HG02642 (cell line): ENCODE measurements around the gene ETF1.

Experiments used
- ATAC-seq: cut with Tn5 transposase; IDR thresholded peaks from one replicate; pipeline ENCODE4 v1.9.1; 2021; ENCODE audit warnings: mild to moderate bottlenecking; ENCODE audit not compliant: unreplicated experiment, poor library complexity

ETF1 gene

DNA sequence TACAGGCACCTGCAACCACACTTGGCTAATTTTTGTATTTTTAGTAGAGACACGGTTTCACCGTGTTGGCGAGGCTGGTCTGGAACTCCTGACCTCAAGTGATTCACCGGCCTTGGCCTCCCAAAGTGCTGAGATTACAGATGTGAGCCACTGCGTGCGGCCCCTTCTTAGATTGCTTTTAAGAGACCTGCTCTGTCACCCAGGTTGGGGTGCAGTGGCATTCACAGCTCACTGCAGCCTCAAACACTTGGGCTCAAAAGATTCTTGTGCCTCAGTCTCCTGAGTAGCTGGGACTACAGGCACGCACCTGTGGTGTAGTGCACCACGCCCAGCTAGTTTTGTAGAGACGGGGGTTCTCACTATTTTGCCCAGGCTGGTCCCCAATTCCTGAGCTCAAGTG is 21.2 kb upstream of the ETF1 start:
- ATAC-seq, result no peak

DNA sequence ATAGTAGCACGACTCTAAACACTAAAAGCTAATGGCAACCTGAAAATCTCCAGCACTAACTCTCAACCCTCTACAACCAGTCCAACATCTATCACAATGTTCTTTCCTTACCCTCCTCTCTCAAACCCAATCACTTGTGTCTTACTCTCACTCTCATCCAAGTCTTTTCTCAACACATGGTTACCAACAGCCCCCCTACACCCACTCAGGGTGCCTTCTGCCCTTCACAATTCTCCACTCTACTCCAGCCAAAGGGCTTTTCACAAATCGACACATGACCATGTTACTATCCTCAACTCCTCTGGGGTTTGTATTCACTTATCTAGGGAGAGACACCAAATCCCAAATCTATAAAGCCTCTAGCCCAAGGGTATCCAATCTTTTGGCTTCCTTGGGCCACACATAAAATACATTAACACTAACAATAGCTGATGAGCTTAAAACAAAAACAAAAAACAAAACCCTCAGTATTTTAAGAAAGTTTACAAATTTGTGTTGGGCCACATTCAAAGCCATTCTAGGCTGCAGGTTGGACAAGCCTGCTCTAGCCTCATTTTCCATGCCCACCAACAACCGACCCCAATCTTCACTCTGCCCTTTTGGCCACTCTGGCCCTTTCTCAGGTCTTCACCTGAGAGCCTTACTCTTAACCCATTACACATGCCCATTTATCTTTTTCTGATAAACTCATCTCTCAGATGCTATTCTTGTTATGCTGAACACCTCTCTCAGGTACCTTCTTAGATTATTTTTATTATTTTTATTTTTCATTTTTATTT is 20.5 kb upstream of the ETF1 start:
- ATAC-seq, result no peak

DNA sequence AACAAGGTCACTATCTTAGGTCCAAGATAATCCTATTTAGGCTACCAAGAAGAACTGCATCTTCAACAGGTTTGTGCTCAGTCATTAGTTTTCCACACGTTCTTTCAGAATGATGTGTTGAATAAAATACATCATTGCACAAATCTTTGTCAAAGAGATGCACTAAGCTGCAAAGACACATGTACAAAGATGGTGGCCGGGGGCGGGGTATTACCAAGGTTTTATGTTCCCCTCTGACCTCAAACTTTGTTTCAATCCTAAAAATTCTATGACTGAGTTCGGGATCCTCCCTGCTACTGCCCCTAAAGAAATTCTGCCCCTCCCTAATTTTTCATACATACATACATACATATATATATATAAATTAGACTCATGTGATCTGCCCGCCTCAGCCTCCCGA is 17.9 kb upstream of the ETF1 start:
- ATAC-seq, result no peak

DNA sequence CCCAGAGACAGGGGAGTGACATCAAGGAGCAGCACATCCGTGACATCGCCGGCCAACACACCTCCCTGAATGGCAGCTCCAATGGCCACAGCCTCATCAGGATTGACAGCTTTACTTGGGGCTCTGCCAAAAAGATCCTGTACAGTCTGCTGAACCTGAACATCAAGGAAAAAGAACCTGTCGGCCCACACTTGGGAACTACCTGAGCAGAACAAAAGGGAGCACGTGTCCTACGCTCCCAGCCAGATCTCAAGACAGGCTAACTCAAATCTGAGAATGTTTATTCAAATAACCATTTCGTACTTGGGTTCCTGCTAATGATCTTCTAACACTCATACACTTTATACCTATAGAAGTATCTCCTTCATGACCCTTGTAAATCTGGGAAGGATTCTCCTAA is 16.9 kb upstream of the ETF1 start:
- ATAC-seq, result no peak

DNA sequence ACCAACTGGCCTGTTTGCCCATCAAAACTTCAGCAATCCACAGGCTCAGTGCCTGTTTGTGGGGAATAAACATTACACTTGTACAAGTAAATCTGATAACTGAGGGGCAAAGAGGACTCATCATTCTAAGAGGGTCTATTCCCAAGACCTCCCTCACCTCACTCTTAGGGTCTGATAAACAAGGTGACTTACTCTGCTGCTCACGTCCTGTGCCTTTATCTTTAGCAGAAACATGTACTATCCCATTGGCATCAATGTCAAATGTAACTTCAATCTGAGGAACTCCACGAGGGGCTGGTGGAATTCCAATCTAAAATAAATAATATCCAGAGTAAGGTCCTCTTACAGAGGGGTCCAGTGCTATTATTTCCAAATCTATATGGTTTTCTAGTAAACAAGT is 14.6 kb upstream of the ETF1 start:
- ATAC-seq, result no peak

DNA sequence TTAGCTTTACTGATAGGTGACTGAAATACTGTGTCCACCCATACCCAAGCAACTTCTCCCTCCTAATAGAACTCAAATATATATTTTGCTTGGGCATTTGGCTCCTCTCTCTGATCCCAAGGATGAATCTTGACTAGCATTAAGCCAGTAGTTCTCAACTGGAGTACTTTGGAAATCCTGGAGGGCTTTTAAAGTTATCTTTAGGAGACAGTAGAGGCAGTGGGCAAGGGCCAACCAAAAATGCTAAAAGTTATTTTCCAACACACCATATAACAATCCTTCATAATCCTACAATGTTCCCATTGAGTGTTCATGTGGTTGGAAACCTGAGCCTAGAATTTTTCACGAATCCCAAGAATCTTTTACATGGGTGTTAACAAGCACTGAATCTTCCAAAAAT is 11.1 kb upstream of the ETF1 start:
- no peak for ATAC-seq

DNA sequence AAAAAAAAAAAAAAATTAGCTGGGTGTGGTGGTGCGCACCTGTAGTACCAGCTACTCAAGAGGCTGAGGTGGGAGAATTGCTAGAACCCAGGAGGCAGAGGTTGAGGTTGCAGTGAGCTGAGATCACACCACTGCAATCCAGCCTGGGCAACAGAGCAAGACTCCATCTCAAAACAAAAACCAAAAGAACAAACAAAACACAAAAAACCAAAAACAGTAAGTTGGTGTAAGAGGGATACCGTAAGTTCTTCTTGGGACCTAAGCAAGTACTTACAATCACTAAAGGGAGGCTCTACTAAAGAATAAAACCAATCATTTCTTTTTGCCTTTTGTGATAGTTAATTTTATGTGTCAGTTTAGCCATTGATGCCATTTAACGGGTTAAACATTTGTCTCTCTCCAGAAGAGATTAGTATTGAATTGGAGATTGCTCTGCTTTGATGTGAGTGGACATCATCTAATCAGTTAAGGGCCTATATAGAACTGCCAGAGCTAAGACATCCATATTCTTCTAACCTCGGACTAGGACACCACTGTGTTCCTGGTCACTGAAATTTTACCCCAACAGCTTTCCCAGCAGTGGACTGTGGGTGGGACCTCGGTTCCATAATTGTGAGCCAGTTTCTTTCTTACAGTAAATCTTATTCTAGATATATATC is 10.5 kb upstream of the ETF1 start:
- no peak for ATAC-seq

DNA sequence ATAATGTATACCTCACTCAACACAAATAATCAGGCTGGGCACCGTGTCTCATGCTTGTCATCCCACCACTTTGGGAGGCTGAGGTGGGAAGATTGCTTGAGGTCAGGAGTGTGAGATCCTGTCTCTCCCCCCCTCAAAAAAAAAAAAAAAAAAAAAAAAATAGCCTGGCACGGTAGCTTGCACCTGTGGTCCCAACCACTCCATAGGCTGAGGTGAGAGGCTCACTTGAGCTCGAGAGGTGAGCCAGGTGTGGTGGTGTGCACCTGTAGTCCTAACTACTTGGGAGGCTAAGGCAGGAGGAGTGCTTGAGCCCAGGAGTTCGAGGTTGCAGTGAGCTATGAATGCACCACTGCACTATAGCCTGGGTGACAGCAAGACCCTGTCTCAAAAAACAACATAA is 9.6 kb upstream of the ETF1 start:
- ATAC-seq, result no peak

DNA sequence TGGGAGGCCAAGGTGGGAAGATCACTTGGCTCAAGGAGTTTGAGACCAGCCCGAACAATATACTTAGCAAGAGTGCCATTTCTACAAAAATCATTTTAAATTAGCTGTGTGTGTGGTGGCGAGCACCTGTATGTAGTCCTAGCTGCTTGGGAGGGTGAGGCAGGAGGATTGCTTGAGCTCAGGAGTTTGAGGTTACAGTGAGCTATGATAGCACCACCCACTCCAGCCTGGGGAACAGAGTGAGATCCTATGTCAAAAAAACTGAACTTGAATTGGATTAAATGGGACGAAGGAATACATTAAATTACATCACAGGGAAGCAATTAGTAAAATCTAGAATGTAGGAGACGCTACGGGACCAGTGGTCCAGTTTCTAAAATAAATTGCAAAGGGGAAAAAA is 6.4 kb upstream of the ETF1 start:
- ATAC-seq, result no peak

DNA sequence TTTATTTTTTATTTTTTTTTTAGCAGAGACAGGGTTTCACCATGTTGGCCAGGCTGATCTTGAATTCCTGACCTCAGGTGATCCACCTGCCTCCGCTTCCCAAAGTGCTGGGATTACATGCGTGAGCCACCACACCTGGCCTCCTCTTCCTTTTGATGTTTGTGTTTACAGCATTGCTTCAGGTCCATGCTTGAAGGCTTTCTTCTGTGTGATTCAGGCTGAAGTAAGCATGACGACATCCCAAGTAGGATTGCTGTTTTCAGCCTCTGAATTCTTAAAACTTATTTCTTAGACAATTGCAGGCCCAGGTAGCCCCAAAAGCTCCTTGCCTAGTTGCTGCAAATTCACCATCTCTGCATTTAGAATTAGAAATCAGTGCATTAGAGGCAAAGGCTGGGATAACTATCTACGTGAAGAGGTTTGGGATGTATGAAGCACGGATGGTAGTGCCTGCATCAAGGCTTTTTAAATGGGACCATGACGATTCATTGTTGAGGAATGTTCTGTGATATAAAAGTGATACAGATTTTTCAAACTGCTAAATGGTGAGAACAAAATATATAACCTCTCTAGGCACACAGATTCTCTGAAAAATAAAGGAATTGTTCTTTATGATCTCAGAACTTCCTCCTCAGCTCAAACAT is 3.0 kb upstream of the ETF1 start:
- no peak for ATAC-seq

DNA sequence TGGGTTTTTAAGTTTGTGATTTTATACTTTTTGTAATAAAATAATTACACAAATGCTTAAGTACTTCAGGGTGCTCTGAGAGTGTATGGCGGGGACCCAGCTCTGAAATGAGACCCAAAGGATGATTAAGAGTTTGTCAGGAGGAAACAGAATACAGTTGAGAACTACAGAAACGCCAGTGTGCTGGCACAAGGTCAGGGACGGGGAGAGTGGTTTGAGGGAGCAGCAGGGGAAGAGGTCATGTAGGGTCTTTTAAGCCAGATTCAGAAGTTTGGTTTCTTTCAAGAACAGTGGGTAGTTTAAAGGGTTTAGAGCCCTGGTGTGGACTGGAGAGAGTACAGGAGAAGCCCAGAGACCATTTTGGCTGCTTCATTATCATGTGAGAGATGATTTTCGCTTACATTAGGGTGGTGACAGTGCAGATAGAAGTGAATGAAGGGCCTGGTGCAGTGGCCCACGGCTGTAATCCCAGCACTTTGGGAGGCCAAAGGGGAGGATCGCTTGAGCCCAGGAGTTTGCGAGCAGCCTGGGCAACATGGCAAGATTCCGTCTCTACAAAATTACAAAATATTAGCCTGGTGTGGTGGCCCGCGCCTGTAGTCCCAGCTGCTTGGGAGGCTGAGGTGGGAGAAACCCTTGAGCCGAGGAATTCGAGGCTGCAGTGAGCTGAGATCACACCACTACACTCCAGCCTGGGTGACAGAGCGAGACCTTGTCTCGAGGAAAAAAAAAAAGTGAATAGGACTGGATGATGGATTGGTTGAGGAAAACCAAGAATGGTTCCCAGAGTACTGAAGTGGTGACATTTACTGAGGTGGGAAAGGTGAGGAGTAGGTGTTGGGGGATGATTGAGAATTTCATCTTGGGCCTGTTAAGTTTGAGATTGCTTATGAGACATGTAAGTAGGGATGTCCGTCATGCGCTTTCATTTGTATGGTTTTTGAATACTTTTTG is 1.4 kb upstream of the ETF1 start:
- ATAC-seq, result no peak

DNA sequence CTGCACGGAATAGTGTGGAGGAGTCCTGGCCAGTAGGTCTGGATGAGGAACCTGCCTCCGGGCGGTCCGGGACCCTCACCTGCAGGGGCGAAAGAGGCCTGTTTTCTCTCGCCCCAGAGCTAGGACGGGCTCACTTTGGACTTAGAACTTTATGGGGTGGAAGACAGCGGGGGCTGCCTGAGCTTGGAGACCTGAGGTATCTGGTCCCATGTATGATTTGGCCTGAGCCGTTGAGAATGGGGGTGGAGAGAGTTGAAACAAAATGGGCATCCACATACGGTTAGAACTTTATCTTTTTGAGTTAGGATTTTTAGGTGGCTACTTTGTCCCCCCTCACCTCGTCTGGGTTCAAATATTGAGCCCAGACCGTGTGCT is 681 bp upstream of the ETF1 start:
- ATAC-seq, result peak; percentile 42

DNA sequence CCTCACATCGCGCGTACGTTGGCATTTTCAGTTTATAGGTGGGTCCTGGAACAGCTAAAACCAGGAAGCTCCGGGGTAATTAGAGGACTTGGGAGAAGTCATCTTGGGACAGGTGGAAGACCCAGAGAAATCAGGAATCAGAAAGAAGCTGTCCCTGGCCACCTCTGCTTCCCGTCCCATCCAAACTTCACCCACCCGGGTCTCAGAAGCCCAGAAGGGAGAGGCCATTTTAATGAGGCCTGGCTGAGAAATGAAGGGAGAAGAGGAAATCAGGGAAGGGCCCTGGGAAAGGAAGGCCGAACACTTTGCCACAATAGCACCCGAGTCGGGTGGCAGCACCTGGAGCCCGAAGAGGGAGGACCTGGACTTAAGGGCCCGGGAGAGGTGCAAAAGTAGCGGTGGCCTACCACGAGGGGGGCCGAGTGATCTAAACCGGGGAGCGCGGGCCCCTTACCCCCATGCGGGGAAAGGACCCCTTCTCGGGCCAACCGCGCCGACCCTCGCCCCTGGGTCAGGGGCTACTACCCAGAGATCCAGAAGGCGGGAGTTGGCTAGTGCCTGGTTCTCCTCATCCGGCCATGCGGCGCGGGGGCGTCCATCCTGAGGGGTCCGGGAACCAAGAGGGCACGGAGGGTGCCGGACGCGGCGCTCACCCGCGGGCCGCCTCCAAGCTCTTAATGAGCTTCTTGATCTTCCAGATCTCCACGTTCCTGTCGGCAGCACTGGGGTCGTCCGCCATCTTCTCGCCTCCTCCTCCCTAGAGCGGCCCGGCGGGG is 668 bp downstream of the ETF1 start:
- ATAC-seq, result peak; percentile 0

DNA sequence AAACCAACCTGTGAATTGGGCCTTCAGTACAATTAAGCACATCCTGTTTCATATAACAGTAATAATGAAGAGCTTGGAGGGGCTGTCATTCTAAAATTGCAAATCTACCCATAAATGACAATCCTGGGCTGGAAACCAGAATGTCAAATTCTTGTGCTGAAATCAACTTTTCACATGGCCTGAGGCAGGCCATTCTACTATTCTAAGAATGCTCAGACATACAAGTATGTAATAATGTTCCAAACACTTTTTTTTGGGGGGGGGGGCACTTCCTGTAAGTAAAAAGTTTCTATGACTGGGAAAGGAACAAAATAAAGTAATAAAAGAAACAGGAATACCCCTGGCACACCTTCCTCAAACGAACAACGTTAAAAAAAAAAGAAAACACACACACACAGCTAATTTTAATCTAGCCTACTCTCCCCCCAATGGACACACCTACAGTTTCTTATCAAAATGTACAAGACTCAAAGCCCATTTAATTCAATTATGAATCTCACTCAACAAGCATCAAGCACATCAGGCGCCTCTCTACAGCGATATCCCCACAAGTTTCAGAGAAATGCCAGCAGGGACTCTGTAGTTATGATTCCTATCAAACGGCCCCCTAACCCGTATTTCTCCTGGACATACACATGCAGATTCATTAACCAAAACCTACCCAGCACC is 1.4 kb downstream of the ETF1 start:
- no peak for ATAC-seq

DNA sequence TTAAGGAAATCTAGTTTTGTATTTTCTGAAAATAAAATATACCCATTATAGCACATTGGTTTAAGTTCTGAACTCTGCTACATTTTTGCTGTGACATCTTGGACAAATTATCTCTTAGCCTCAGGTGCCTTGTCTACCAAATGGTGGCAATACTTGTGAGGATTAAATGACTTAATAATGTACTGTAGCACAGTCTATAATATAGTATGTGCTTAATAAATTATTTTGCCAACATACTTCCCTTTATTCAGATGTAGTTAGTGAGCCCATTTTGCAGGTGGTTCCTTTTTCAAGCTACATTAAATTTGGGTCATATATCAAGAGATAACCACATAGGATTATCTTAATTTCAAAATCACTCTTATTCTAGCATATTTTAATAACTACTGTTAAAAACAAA is 3.2 kb downstream of the ETF1 start:
- ATAC-seq, result no peak

DNA sequence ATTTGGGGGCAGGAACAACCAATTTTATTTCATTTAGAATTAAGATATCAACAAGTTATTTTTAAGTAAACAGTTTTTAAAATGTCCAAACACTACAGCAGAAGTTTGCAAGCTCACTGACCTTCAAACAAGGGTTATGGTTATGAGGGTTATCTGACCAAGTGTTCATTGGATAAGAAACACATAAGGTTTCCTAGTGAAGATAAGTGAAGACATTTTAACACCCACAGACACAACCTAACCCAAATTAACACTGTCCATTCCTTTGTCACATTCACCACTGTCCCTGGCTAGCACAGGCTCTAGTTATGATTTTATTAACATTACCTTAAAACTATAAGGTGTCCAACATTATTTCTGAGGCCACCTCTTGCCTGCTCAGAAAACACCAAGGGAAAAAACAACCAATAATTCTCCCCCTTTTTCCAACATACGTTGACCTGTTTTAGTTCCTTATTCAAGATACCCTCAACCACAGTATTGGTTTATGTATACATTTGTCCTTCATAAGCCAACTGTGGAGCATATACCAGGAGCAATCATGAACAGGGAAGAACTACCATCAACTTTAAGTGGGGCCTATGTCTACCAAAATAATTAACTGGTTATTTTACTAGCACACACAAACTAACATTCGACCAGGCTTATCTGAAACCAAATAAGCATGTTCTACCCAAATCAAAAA is 4.0 kb downstream of the ETF1 start:
- ATAC-seq, result no peak

DNA sequence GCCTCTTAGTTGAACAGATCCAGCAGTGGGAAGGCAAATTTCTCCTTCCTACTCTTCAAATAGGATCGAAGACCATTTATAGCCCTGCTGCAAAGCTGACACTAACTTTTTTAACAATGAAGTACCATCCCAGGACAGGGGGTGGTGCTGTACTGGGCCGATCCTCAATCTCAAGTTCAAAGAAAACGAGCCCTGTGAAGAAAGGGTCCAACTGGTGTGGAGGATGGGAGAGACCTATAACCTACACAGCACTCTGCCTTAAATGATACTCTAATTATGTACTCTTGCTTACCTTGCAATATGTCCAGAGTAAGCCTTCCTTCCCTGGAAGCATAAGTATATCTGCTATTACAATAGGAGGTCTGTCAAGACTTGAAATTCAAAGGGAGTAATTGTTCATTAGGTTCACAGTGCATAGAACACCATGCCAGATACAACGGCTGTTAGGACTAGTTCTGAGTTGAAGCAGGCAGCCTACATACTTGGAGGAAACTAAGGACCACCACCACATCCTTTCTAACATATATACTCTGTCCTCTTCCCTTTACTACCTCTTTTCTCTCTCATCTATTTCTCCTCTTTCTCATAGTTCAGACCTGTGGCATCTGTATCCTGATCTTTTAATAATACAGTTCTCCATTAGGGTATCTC is 6.2 kb downstream of the ETF1 start:
- ATAC-seq, result no peak

DNA sequence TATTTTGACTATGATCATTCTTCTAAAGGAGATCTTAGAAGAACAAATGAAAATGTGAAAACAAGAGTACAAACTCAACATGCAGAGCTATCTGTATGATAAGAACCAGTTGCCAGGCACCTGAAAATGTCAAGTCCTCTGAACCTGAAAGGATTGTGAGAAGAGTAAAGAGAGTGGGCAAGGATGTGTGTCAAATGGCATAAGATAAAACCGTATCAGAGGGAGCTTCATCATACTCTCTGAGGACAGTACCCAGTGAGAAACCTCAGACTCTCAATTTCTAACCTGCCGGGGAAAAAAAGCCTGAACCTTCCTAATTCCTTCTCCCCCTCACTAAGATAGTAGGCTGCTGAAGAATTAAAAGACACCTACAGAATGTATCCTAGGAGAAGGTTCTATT is 6.8 kb downstream of the ETF1 start:
- ATAC-seq, result no peak
